ENCODE data around the gene SNRPE.

GRCh38 chr1:203898458-203899352 lies 37.3 kb downstream of the SNRPE start:
- TF ChIP-seq CTCF (IDR thresholded peaks at IDR 0.05; ENCODE audit: insufficient read depth, low read length) (no peak), POLR2AphosphoS5 (IDR thresholded peaks at IDR 0.05; ENCODE audit: low read depth) (no peak), SPI1 (IDR thresholded peaks at IDR 0.05; ENCODE audit: borderline replicate concordance, low read depth) (no peak), REST (IDR thresholded peaks at IDR 0.05; ENCODE audit: insufficient replicate concordance, low read depth) (no peak)
